ENCODE results near the gene NKIRAS2.

Gene NKIRAS2

GRCh38 chr17:42059815-42060214 lies 39.9 kb downstream of the NKIRAS2 start:
- no peak for DNase-seq

- no peak for DNase-seq
Measured at GRCh38 chr17:42060231-42060630, 40.3 kb downstream of the NKIRAS2 start.

- no peak for DNase-seq
Measured at GRCh38 chr17:42061646-42062487, 42.0 kb downstream of the NKIRAS2 start.

GRCh38 chr17:42062681-42063080 lies 42.8 kb downstream of the NKIRAS2 start:
- DNase-seq = no peak

DNA sequence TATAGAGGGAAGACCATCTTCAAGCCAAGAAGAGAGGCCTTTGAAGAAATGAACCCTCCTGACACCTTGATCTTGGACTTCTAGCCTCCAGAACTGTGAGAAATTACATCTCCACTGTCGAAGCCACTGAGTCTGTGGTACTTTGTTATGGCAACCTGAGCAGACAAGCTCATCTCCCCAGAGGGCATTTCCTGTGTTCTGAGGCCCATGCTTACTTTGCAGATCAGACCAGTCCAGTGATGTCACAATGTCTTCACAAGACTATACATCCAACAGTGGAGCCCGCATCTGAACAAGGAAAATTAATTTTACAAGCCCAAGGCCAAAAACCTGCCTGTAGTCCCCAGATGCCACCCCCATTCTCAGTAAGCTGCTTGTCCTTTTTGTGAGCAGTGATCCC lies 45.3 kb downstream of the NKIRAS2 start:
- no peak for DNase-seq

GRCh38 chr17:42067371-42068091 lies 47.6 kb downstream of the NKIRAS2 start:
- no peak for DNase-seq

DNA sequence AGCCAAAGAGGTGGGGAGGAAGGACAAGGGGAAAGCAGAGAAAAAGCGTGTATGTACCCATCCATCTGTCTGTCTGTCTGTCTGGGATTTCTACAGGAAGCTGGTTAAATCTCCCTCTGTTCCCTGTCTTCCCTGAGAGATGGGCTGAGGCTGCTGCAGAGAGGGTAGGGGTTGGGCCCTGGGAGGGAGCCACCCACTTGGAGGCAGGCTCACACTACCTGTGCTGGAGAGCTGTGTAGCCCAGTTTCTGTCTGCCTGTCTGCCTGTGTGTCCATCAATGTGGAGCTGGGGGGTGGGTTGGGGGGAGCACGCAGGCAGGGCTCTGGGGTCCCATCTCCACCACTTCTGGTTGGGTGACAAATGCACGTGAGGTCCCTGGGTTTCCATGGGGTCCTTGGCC lies 49.1 kb downstream of the NKIRAS2 start:
- DNase-seq = no peak

GRCh38 chr17:42071810-42072209 lies 51.9 kb downstream of the NKIRAS2 start:
- no peak for DNase-seq

GRCh38 chr17:42072323-42073187 lies 52.7 kb downstream of the NKIRAS2 start:
- DNase-seq = no peak

All from NCI-H526 treated with DMSO at 0.1 percent for 48 hours (cell line).